GM23338 (cell line): Measurements from ENCODE around the gene SH3RF2. TPM values are rescaled to one million over a fixed set of nuclear protein-coding genes. Genes with fewer than 3 reads are reported as not detected.

Experiments
- ATAC-seq: fragments of 200-7000 bp; cut with Tn5 transposase; 3 replicates; pipeline ENCODE4 v1.9.1; 2020
- DNase-seq: peaks from one replicate; pipeline ENCODE4 v3.0.0-alpha.2; 2015; ENCODE audit warnings: low spot score
- H2AFZ ChIP-seq: fragments of 200-600 bp; sonication (generic); 2 replicates; pipeline ENCODE4 v1.8.0; 2016; ENCODE audit warnings: antibody characterized with exemption, mild to moderate bottlenecking, moderate library complexity
- H3F3A ChIP-seq: fragments of 200-600 bp; sonication (generic); replicated peaks from 2 replicates; pipeline ENCODE4 v1.8.0; 2017; ENCODE audit warnings: antibody characterized with exemption, mixed run types, low read depth
- H3K27ac ChIP-seq: fragments of 200-600 bp; sonication (generic); 2 replicates; pipeline ENCODE4 v1.6.1; 2016; ENCODE audit warnings: low read depth
- H3K27me3 ChIP-seq: fragments of 200-600 bp; sonication (generic); 2 replicates; pipeline ENCODE4 v1.8.0; 2016; ENCODE audit warnings: mild to moderate bottlenecking, mixed run types, moderate library complexity; ENCODE audit not compliant: insufficient read depth
- H3K36me3 ChIP-seq: fragments of 200-600 bp; sonication (generic); 2 replicates; pipeline ENCODE4 v1.8.0; 2016; ENCODE audit warnings: mild to moderate bottlenecking; ENCODE audit not compliant: insufficient read depth
- H3K4me1 ChIP-seq: fragments of 200-600 bp; sonication (generic); 2 replicates; pipeline ENCODE4 v1.8.0; 2016; ENCODE audit warnings: mild to moderate bottlenecking, moderate library complexity; ENCODE audit not compliant: insufficient read depth
- H3K4me2 ChIP-seq: fragments of 200-600 bp; sonication (generic); 2 replicates; pipeline ENCODE4 v1.7.1; 2017; ENCODE audit warnings: mixed run types
- H3K4me3 ChIP-seq: fragments of 200-600 bp; sonication (generic); 2 replicates; pipeline ENCODE4 v1.6.1; 2016; ENCODE audit warnings: mixed run types
- H3K79me2 ChIP-seq: fragments of 200-600 bp; sonication (generic); replicated peaks from 2 replicates; pipeline ENCODE4 v1.8.0; 2017; ENCODE audit warnings: mild to moderate bottlenecking; ENCODE audit not compliant: insufficient read depth
- H3K9me2 ChIP-seq: fragments of 200-600 bp; sonication (generic); 2 replicates; pipeline ENCODE4 v1.8.0; 2017; ENCODE audit not compliant: insufficient read depth
- H4K20me1 ChIP-seq: fragments of 200-600 bp; sonication (generic); replicated peaks from 2 replicates; pipeline ENCODE4 v1.8.0; 2017; ENCODE audit warnings: mild to moderate bottlenecking; ENCODE audit not compliant: insufficient read depth
- H3K27ac Mint-ChIP-seq: 2 replicates; pipeline ENCODE4 v1.8.0; 2020; ENCODE audit warnings: inconsistent platforms, mild to moderate bottlenecking, moderate library complexity, mixed read lengths
- H3K27me3 Mint-ChIP-seq: 3 replicates; pipeline ENCODE4 v1.8.0; 2022; ENCODE audit warnings: low read depth, mild to moderate bottlenecking, moderate library complexity, mixed read lengths, inconsistent platforms; ENCODE audit not compliant: insufficient read depth, poor library complexity
- H3K36me3 Mint-ChIP-seq: 3 replicates; pipeline ENCODE4 v1.8.0; 2021; ENCODE audit warnings: low read depth, mild to moderate bottlenecking, inconsistent platforms, moderate library complexity, mixed read lengths
- H3K4me1 Mint-ChIP-seq: 3 replicates; pipeline ENCODE4 v1.8.0; 2020; ENCODE audit warnings: mild to moderate bottlenecking, inconsistent platforms, mixed read lengths
- H3K4me3 Mint-ChIP-seq: 3 replicates; pipeline ENCODE4 v1.8.0; 2021; ENCODE audit warnings: moderate library complexity, mild to moderate bottlenecking, inconsistent platforms, mixed read lengths
- H3K9me3 Mint-ChIP-seq: 3 replicates; pipeline ENCODE4 v1.8.0; 2020; ENCODE audit warnings: moderate library complexity, mild to moderate bottlenecking, inconsistent platforms, mixed read lengths
- CREB1 ChIP-seq: fragments of 250-450 bp; sonication (Bioruptor Pico); IDR thresholded peaks from 2 replicates; pipeline ENCODE4 v1.5.0; 2020; ENCODE audit warnings: low read depth, mild to moderate bottlenecking, moderate library complexity
- CTCF ChIP-seq, 2 experiments: fragments of 200-600 bp in 1 of 2; sonication (generic) in 1 of 2; conservative IDR thresholded peaks; 2 replicates each; pipeline versions ENCODE4 v1.5.1 to v1.6.1; 2016 to 2017; ENCODE audit warnings: antibody characterized with exemption in 2 of 2, low read depth in 2 of 2, mild to moderate bottlenecking in 2 of 2, moderate library complexity in 1 of 2
- ETS1 ChIP-seq: IDR thresholded peaks from 2 replicates; pipeline ENCODE4 v1.6.1; 2016; ENCODE audit warnings: antibody characterized with exemption
- EZH2phosphoT487 ChIP-seq: fragments of 200-600 bp; sonication (generic); IDR thresholded peaks from one replicate; pipeline ENCODE4 v1.8.1; 2018; ENCODE audit warnings: antibody characterized with exemption; ENCODE audit not compliant: unreplicated experiment
- JUNB ChIP-seq: IDR thresholded peaks from one replicate; pipeline ENCODE4 v1.6.1; 2016; ENCODE audit warnings: antibody characterized with exemption; ENCODE audit not compliant: unreplicated experiment
- ZNF114 ChIP-seq: fragments of 250-450 bp; sonication (Bioruptor Pico); IDR thresholded peaks from 2 replicates; pipeline ENCODE4 v1.5.0; 2020; ENCODE audit warnings: mild to moderate bottlenecking, moderate library complexity
- ZNF331 ChIP-seq: fragments of 250-450 bp; sonication (Bioruptor Pico); IDR thresholded peaks from 2 replicates; pipeline ENCODE4 v1.5.0; 2020; ENCODE audit warnings: low read depth, mild to moderate bottlenecking, moderate library complexity
- ZNF462 ChIP-seq: fragments of 250-450 bp; sonication (Bioruptor Pico); IDR thresholded peaks from 2 replicates; pipeline ENCODE4 v1.5.0; 2020; ENCODE audit warnings: mild to moderate bottlenecking, moderate library complexity
- polyA plus RNA-seq: library from polyadenylated mRNA; unstranded; fragments of >200 nt; fragmentation: Nextera tagmentation; extraction: Ambion mirVana; gene quantifications from 2 replicates; pipeline ENCODE4 v1.2.1, GENCODE V29; 2016
- total RNA-seq: library from RNA; depleted of rRNA; stranded (reverse); fragments of >200 nt; shearing (Covaris generic); gene quantifications from 2 replicates; pipeline ENCODE4 v1.2.3, GENCODE V29; 2014

Gene SH3RF2
- total and polyA plus RNA-seq, 2 experiments from 2014 or later = 1.7 to 2.4 TPM

DNA sequence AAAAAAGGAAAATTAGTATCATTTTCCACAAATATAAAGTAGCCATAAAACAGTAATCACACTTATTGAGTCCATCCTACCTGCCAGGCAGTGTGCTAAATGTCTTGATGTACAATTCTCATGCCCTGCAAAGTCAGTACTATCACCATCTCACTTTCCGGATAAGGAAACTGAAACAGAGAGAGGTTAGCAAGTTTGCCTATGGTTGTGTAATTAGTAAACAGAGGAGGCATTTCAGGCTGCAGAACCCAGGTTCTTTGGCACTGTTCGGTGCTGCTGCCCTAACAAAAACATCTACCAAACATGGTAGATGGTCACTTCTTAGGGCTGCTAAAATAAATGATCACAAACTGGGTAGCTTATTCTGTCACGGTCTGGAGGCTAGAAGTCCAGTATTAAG is 146.4 kb downstream of the SH3RF2 start:
- no peak overlapping the region for H3K4me3 ChIP-seq
- Mint-ChIP-seq H3K27me3 (peaks cover 10% of the 10 kb centered on the region), H3K9me3 (no peaks in the 10 kb centered on the region)

More for the DNA sequence above, 146.4 kb downstream of the SH3RF2 start:
- Histone ChIP-seq H2AFZ (no peak overlapping the region), H3K27ac (no peak overlapping the region), H3K4me1 (peaks cover 24% of the 10 kb centered on the region), H4K20me1 (no peaks in the 10 kb centered on the region), H3K9me2 (peaks cover 5% of the 10 kb centered on the region; the same call in 1 of the 2 replicates), H3K27me3 (no peaks in the 10 kb centered on the region), H3K36me3 (no peaks in the 10 kb centered on the region), H3K4me2 (no peak overlapping the region), H3K79me2 (no peaks in the 10 kb centered on the region), H3F3A (no peaks in the 10 kb centered on the region)
- H3K4me1 Mint-ChIP-seq = peaks cover 22% of the 10 kb centered on the region
- no peak for ATAC-seq
- H3K4me3 Mint-ChIP-seq = no peak overlapping the region
- no peaks in the 10 kb centered on the region for H3K36me3 Mint-ChIP-seq
- TF ChIP-seq CTCF (conservative IDR thresholded peaks at IDR 0.05; ENCODE audit: low read depth in 2 of 2) = no peak
- no peak for TF ChIP-seq CREB1 (CRISPR knock-in tag)
- no peak for TF ChIP-seq EZH2phosphoT487
- TF ChIP-seq ZNF331 (CRISPR knock-in tag) = no peak
- TF ChIP-seq ETS1 = no peak
- no peak for TF ChIP-seq ZNF114 (CRISPR knock-in tag)
- TF ChIP-seq JUNB = no peak
- no peak for TF ChIP-seq ZNF462 (CRISPR knock-in tag)
- H3K27ac Mint-ChIP-seq = no peak overlapping the region
- no peak for DNase-seq
